Erythroblast (primary cell): ENCODE results near the gene GNA12.

Source experiments
- GATA1 ChIP-seq: IDR thresholded peaks from 2 replicates; pipeline ENCODE4 v1.6.1; 2011; ENCODE audit warnings: low read depth, mild to moderate bottlenecking, control low read depth, low read length, moderate library complexity
- POLR2A ChIP-seq: IDR thresholded peaks from 2 replicates; pipeline ENCODE4 v1.6.1; 2011; ENCODE audit warnings: mild to moderate bottlenecking, low read length

- TF ChIP-seq POLR2A (no peak), GATA1 (no peak)
These were observed 154.0 kb downstream of the GNA12 start for GRCh38 chr7:2689951-2690705.
